HepG2 (cell line): Measurements from ENCODE around the gene DNAAF1. TPM values are rescaled to one million over a fixed set of nuclear protein-coding genes. Genes with fewer than 3 reads are reported as not detected.

ENCODE experiments used
- DR1 ChIP-seq: sonication (generic); formaldehyde crosslinking; IDR thresholded peaks from 2 replicates; pipeline ENCODE4 v1.8.0; 2021; ENCODE audit warnings: mild to moderate bottlenecking, missing genetic modification reagents, inconsistent platforms
- KMT2B ChIP-seq: IDR thresholded peaks from 2 replicates; pipeline ENCODE4 v1.6.1; 2016; ENCODE audit warnings: missing genetic modification reagents, missing compliant biosample characterization
- MBNL3 ChIP-seq: fragments of 250-450 bp; sonication (Bioruptor Pico); conservative IDR thresholded peaks from 2 replicates; pipeline ENCODE4 v1.8.0; 2022; ENCODE audit warnings: mild to moderate bottlenecking, inconsistent platforms
- PCBP2 ChIP-seq: fragments of 200-400 bp; formaldehyde crosslinking; optimal IDR thresholded peaks from 2 replicates; pipeline ENCODE3; 2018; ENCODE audit warnings: low read length, low read depth; ENCODE audit not compliant: poor library complexity, severe bottlenecking
- RELA ChIP-seq: sonication (generic); formaldehyde crosslinking; IDR thresholded peaks from 2 replicates; pipeline ENCODE4 v1.4.0; 2020; ENCODE audit warnings: missing genetic modification reagents
- RORA ChIP-seq: sonication (generic); formaldehyde crosslinking; IDR thresholded peaks from 2 replicates; pipeline ENCODE4 v1.5.0; 2020; ENCODE audit warnings: mild to moderate bottlenecking, missing genetic modification reagents, moderate library complexity
- SOX6 ChIP-seq, 2 experiments: fragments of 450-650 bp in 1 of 2; sonication (generic) in 1 of 2; formaldehyde crosslinking in 1 of 2; IDR thresholded peaks; 2 replicates each; pipeline versions ENCODE4 v1.4.0 to v1.6.1; 2017 to 2020; ENCODE audit warnings: antibody characterized with exemption in 1 of 2, mild to moderate bottlenecking in 1 of 2, missing genetic modification reagents in 1 of 2
- SRSF4 ChIP-seq: fragments of 200-400 bp; formaldehyde crosslinking; IDR thresholded peaks from one replicate; pipeline ENCODE4 v1.6.1; 2018; ENCODE audit warnings: mild to moderate bottlenecking, low read depth, low read length, moderate library complexity; ENCODE audit not compliant: poor library complexity, severe bottlenecking
- TAF1 ChIP-seq: sonication (generic); formaldehyde crosslinking; IDR thresholded peaks from 2 replicates; pipeline ENCODE4 v1.4.0; 2020; ENCODE audit warnings: missing genetic modification reagents
- YEATS2 ChIP-seq: sonication (generic); formaldehyde crosslinking; IDR thresholded peaks from 2 replicates; pipeline ENCODE4 v1.4.0; 2020; ENCODE audit warnings: missing genetic modification reagents, borderline replicate concordance
- ZBTB4 ChIP-seq: sonication (generic); formaldehyde crosslinking; IDR thresholded peaks from 2 replicates; pipeline ENCODE4 v1.4.0; 2020; ENCODE audit warnings: missing genetic modification reagents, mild to moderate bottlenecking, borderline replicate concordance
- ZBTB43 ChIP-seq: sonication (generic); formaldehyde crosslinking; conservative IDR thresholded peaks from 2 replicates; pipeline ENCODE4 v1.4.0; 2020; ENCODE audit warnings: missing genetic modification reagents
- ZNF124 ChIP-seq: sonication (generic); formaldehyde crosslinking; IDR thresholded peaks from 2 replicates; pipeline ENCODE4 v1.4.0; 2020; ENCODE audit warnings: missing genetic modification reagents
- ZNF543 ChIP-seq: sonication (generic); formaldehyde crosslinking; IDR thresholded peaks from 2 replicates; pipeline ENCODE4 v1.4.0; 2020; ENCODE audit warnings: mild to moderate bottlenecking, missing genetic modification reagents
- ZNF564 ChIP-seq: sonication (generic); formaldehyde crosslinking; IDR thresholded peaks from 2 replicates; pipeline ENCODE4 v1.8.1; 2023; ENCODE audit warnings: mild to moderate bottlenecking, missing genetic modification reagents
- ZNF569 ChIP-seq: sonication (generic); formaldehyde crosslinking; IDR thresholded peaks from 2 replicates; pipeline ENCODE4 v1.5.0; 2020; ENCODE audit warnings: mild to moderate bottlenecking, missing genetic modification reagents, moderate library complexity, borderline replicate concordance
- ZNF577 ChIP-seq: sonication (generic); formaldehyde crosslinking; IDR thresholded peaks from 2 replicates; pipeline ENCODE4 v1.4.0; 2020; ENCODE audit warnings: mild to moderate bottlenecking, low read depth, missing genetic modification reagents, borderline replicate concordance
- ZNF772 ChIP-seq: sonication (generic); formaldehyde crosslinking; IDR thresholded peaks from 2 replicates; pipeline ENCODE4 v1.5.0; 2020; ENCODE audit warnings: mild to moderate bottlenecking, missing genetic modification reagents
- ZNF878 ChIP-seq: sonication (generic); formaldehyde crosslinking; IDR thresholded peaks from 2 replicates; pipeline ENCODE4 v1.8.1; 2023; ENCODE audit warnings: mild to moderate bottlenecking, missing genetic modification reagents, moderate library complexity
- polyA plus RNA-seq, 8 experiments: library from polyadenylated mRNA; depleted of rRNA in 3 of 8; stranded (reverse) in 7 of 8; unstranded in 1 of 8; fragments of >200 nt; fragmentation: Illumina TruSeq in 4 of 8; extraction: Trizol in 4 of 8; gene quantifications; 2 replicates each; pipeline versions ENCODE4 v1.2.1 to v1.2.3, GENCODE V29; 2011 to 2016; ENCODE audit warnings: low read depth in 4 of 8, missing spikeins in 1 of 8, mixed read lengths in 1 of 8; ENCODE audit not compliant: insufficient read depth in 1 of 8
- total RNA-seq, 5 experiments: library from RNA; depleted of rRNA; stranded (reverse); fragments of >200 nt; fragmentation: Illumina TruSeq; extraction: Trizol; gene quantifications; 2 replicates each; pipeline ENCODE4 v1.2.3, GENCODE V29; 2016; ENCODE audit warnings: low read depth in 1 of 5
- TF ChIP-seq, protein P1 (sequence below): sonication (generic); formaldehyde crosslinking; IDR thresholded peaks from 2 replicates; pipeline ENCODE4 v1.4.0; 2020; ENCODE audit warnings: missing genetic modification reagents

DNAAF1 gene
- total and polyA plus RNA-seq, 2 of the 13 experiments (the other 11 are each of a cell fraction or from before 2014, with no cell fraction given) = 0.04 TPM; not detected in 1

DNA sequence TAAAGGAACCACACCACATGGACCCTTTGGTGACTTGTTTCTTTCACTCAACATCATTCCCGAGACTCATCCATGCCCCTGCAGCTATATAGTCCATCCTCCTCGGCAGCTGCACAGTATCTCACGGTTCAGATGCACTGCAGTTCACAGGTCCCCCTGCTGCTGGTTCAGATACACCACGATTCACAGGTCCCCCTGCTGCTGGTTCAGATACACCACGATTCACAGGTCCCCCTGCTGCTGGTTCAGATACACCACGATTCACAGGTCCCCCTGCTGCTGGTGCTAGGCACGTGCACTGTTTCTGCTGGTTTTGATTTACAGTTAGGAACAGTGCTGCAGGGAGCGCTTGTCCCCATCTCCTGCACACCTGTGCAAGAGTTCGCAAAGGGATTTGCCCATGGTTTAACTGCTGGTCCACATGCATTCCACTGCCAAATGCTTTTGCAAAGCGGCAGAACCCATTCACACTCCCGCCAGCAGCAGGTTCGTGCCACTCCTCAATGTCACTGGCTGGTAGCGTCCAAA, 3.9 kb upstream of the DNAAF1 start (continued):
- TF ChIP-seq KMT2B (CRISPR knock-in tag) (no peak), SRSF4 (no peak), ZBTB43 (CRISPR knock-in tag) (no peak), ZNF564 (CRISPR knock-in tag) (no peak), ZNF772 (0 out of 2 replicates have a peak, but pooled peaks have one; percentile 35), ZNF569 (CRISPR knock-in tag) (no peak), RORA (CRISPR knock-in tag) (no peak), ZNF878 (CRISPR knock-in tag) (no peak), ZNF543 (0 out of 2 replicates have a peak, but pooled peaks have one; percentile 18), RELA (CRISPR knock-in tag) (no peak), PCBP2 (no peak), ZNF577 (CRISPR knock-in tag) (0 out of 2 replicates have a peak, but pooled peaks have one; percentile 36), ZNF124 (CRISPR knock-in tag) (no peak), DR1 (CRISPR knock-in tag) (0 out of 2 replicates have a peak, but pooled peaks have one; percentile 45), ZBTB4 (CRISPR knock-in tag) (no peak), SOX6 (IDR thresholded peaks at IDR 0.05) (no peak), SOX6 (CRISPR knock-in tag; IDR thresholded peaks at IDR 0.05) (peak; percentile 46), TAF1 (no peak), YEATS2 (CRISPR knock-in tag) (no peak), MBNL3 (CRISPR knock-in tag) (no peak)
- TF ChIP-seq, protein P1, sequence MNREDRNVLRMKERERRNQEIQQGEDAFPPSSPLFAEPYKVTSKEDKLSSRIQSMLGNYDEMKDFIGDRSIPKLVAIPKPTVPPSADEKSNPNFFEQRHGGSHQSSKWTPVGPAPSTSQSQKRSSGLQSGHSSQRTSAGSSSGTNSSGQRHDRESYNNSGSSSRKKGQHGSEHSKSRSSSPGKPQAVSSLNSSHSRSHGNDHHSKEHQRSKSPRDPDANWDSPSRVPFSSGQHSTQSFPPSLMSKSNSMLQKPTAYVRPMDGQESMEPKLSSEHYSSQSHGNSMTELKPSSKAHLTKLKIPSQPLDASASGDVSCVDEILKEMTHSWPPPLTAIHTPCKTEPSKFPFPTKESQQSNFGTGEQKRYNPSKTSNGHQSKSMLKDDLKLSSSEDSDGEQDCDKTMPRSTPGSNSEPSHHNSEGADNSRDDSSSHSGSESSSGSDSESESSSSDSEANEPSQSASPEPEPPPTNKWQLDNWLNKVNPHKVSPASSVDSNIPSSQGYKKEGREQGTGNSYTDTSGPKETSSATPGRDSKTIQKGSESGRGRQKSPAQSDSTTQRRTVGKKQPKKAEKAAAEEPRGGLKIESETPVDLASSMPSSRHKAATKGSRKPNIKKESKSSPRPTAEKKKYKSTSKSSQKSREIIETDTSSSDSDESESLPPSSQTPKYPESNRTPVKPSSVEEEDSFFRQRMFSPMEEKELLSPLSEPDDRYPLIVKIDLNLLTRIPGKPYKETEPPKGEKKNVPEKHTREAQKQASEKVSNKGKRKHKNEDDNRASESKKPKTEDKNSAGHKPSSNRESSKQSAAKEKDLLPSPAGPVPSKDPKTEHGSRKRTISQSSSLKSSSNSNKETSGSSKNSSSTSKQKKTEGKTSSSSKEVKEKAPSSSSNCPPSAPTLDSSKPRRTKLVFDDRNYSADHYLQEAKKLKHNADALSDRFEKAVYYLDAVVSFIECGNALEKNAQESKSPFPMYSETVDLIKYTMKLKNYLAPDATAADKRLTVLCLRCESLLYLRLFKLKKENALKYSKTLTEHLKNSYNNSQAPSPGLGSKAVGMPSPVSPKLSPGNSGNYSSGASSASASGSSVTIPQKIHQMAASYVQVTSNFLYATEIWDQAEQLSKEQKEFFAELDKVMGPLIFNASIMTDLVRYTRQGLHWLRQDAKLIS (CRISPR knock-in tag) = no peak
